Loucy (cell line): ENCODE measurements around the gene PIAS1.

Experiments
- H2AFZ ChIP-seq: fragments of 200-600 bp; sonication (generic); 2 replicates; pipeline ENCODE4 v1.6.0; 2016; ENCODE audit warnings: antibody characterized with exemption, mild to moderate bottlenecking, low read length, moderate library complexity
- H3F3A ChIP-seq: fragments of 200-600 bp; 2 replicates; pipeline ENCODE4 v1.6.0; 2016; ENCODE audit warnings: antibody characterized with exemption, low read depth, mild to moderate bottlenecking
- H3K27me3 ChIP-seq: fragments of 200-600 bp; sonication (generic); 2 replicates; pipeline ENCODE4 v1.6.1; 2014; ENCODE audit warnings: low read length, mild to moderate bottlenecking; ENCODE audit not compliant: insufficient read depth, poor library complexity, severe bottlenecking
- H3K36me3 ChIP-seq: fragments of 200-600 bp; sonication (generic); 2 replicates; pipeline ENCODE4 v1.6.1; 2016; ENCODE audit warnings: low read length; ENCODE audit not compliant: insufficient read depth
- H3K4me1 ChIP-seq: fragments of 200-600 bp; sonication (generic); 2 replicates; pipeline ENCODE4 v1.5.1; 2014; ENCODE audit warnings: low read length, mild to moderate bottlenecking; ENCODE audit not compliant: insufficient read depth, poor library complexity, severe bottlenecking
- H3K4me2 ChIP-seq: fragments of 200-600 bp; sonication (generic); 2 replicates; pipeline ENCODE4 v1.6.0; 2014; ENCODE audit warnings: antibody characterized with exemption, low read length, low read depth, mild to moderate bottlenecking; ENCODE audit not compliant: poor library complexity, severe bottlenecking
- H3K4me3 ChIP-seq: fragments of 200-600 bp; sonication (generic); 2 replicates; pipeline ENCODE4 v1.5.1; 2014; ENCODE audit warnings: low read length, mild to moderate bottlenecking, mixed read lengths; ENCODE audit not compliant: poor library complexity, severe bottlenecking
- H3K79me2 ChIP-seq: fragments of 200-600 bp; sonication (generic); 2 replicates; pipeline ENCODE4 v1.6.1; 2014; ENCODE audit warnings: low read length; ENCODE audit not compliant: insufficient read depth
- H3K9ac ChIP-seq: fragments of 200-600 bp; sonication (generic); 2 replicates; pipeline ENCODE4 v1.6.0; 2014; ENCODE audit warnings: mild to moderate bottlenecking, low read depth, low read length, moderate library complexity; ENCODE audit not compliant: poor library complexity, severe bottlenecking
- H3K9me2 ChIP-seq: fragments of 200-600 bp; sonication (generic); replicated peaks from 2 replicates; pipeline ENCODE4 v1.6.1; 2016; ENCODE audit warnings: low read depth, low read length, mixed read lengths
- H3K9me3 ChIP-seq: fragments of 200-600 bp; sonication (generic); 2 replicates; pipeline ENCODE4 v1.6.1; 2014; ENCODE audit warnings: mild to moderate bottlenecking, antibody characterized with exemption, low read length, low read depth; ENCODE audit not compliant: insufficient read depth
- H4K20me1 ChIP-seq: fragments of 200-600 bp; sonication (generic); 2 replicates; pipeline ENCODE4 v1.6.0; 2014; ENCODE audit warnings: antibody characterized with exemption, low read length, mild to moderate bottlenecking; ENCODE audit not compliant: insufficient read depth, poor library complexity, severe bottlenecking
- CTCF ChIP-seq: fragments of 200-600 bp; sonication (generic); conservative IDR thresholded peaks from 2 replicates; pipeline ENCODE4 v1.5.1; 2014; ENCODE audit warnings: mild to moderate bottlenecking, antibody characterized with exemption, low read length
- EZH2phosphoT487 ChIP-seq: fragments of 200-600 bp; IDR thresholded peaks from 2 replicates; pipeline ENCODE4 v1.6.1; 2018; ENCODE audit warnings: antibody characterized with exemption, mild to moderate bottlenecking, moderate library complexity, borderline replicate concordance

PIAS1 gene

GRCh38 chr15:68129072-68129471 is 75.0 kb downstream of the PIAS1 start:
- H3K27me3 ChIP-seq, result no peaks in the 10 kb centered on the region
- peaks cover 17% of the 10 kb centered on the region for H4K20me1 ChIP-seq
- no peak overlapping the region for H3K4me3 ChIP-seq
- H3K9me3 ChIP-seq, result no peaks in the 10 kb centered on the region
- no peak overlapping the region for H3K9ac ChIP-seq
- H3K9me2 ChIP-seq, result no peaks in the 10 kb centered on the region
- H3K79me2 ChIP-seq, result peaks cover 81% of the 10 kb centered on the region
- no peaks in the 10 kb centered on the region for H3F3A ChIP-seq
- peaks cover 17% of the 10 kb centered on the region; the same call in 1 of the 2 replicates for H3K36me3 ChIP-seq
- no peak overlapping the region for H2AFZ ChIP-seq
- H3K4me2 ChIP-seq, result no peak overlapping the region
- no peaks in the 10 kb centered on the region for H3K4me1 ChIP-seq
- TF ChIP-seq CTCF (no peak), EZH2phosphoT487 (no peak)

GRCh38 chr15:68130851-68131250 is 76.7 kb downstream of the PIAS1 start:
- H3K9me3 ChIP-seq, result no peaks in the 10 kb centered on the region
- peaks cover 17% of the 10 kb centered on the region; the same call in 1 of the 2 replicates for H3K36me3 ChIP-seq
- H3K9me2 ChIP-seq, result no peaks in the 10 kb centered on the region
- no peak overlapping the region for H2AFZ ChIP-seq
- TF ChIP-seq EZH2phosphoT487 (no peak), CTCF (no peak)
- H3K27me3 ChIP-seq, result no peaks in the 10 kb centered on the region
- no peak overlapping the region for H3K4me3 ChIP-seq
- peaks cover 10% of the 10 kb centered on the region for H4K20me1 ChIP-seq
- H3K4me2 ChIP-seq, result no peak overlapping the region
- peaks cover 64% of the 10 kb centered on the region for H3K79me2 ChIP-seq
- H3F3A ChIP-seq, result no peaks in the 10 kb centered on the region
- H3K9ac ChIP-seq, result no peak overlapping the region
- no peaks in the 10 kb centered on the region for H3K4me1 ChIP-seq

GRCh38 chr15:68137096-68137495 is 83.0 kb downstream of the PIAS1 start:
- Histone ChIP-seq H3K9me3 (no peaks in the 10 kb centered on the region), H3K9me2 (no peaks in the 10 kb centered on the region), H3K4me2 (no peak overlapping the region), H3K9ac (no peak overlapping the region), H3K4me1 (no peaks in the 10 kb centered on the region), H2AFZ (no peak overlapping the region), H3K79me2 (peaks cover 51% of the 10 kb centered on the region), H3K27me3 (no peaks in the 10 kb centered on the region), H3K36me3 (peaks cover 6% of the 10 kb centered on the region; the same call in 1 of the 2 replicates), H4K20me1 (peaks cover 2% of the 10 kb centered on the region), H3K4me3 (no peak overlapping the region), H3F3A (no peaks in the 10 kb centered on the region)
- TF ChIP-seq CTCF (no peak), EZH2phosphoT487 (no peak)
